H7 (cell line): Measurements from ENCODE around the gene TBC1D22B. TPM values are rescaled to one million over a fixed set of nuclear protein-coding genes. Genes with fewer than 3 reads are reported as not detected.

Source experiments
- DNase-seq: peaks from one replicate; pipeline ENCODE4 v3.0.0; 2012
- H3K27me3 ChIP-seq: 2 replicates; pipeline ENCODE4 v1.6.0; 2011; ENCODE audit warnings: mild to moderate bottlenecking, low read length; ENCODE audit not compliant: control insufficient read depth, insufficient read depth
- H3K36me3 ChIP-seq: replicated peaks from 2 replicates; pipeline ENCODE4 v1.5.1; 2011; ENCODE audit warnings: low read length; ENCODE audit not compliant: control insufficient read depth, insufficient read depth
- H3K4me3 ChIP-seq: 2 replicates; pipeline ENCODE4 v1.5.1; 2011; ENCODE audit warnings: low read depth, mild to moderate bottlenecking, control low read depth, low read length, moderate library complexity; ENCODE audit not compliant: insufficient read depth
- total RNA-seq: library from RNA; depleted of rRNA; stranded (reverse); fragments of >200 nt; shearing (Covaris generic); gene quantifications from 2 replicates; pipeline ENCODE4 v1.2.3, GENCODE V29; 2014

Gene TBC1D22B
- total RNA-seq, 1 experiment from 2014 or later, result 14.5 TPM

GRCh38 chr6:37232430-37233017 lies 25.0 kb upstream of the TBC1D22B start:
- no peaks in the 10 kb centered on the region for H3K27me3 ChIP-seq
- H3K4me3 ChIP-seq, result no peak overlapping the region
- H3K36me3 ChIP-seq, result no peaks in the 10 kb centered on the region
- no peak for DNase-seq

- no peak for DNase-seq
- Histone ChIP-seq H3K27me3 (no peaks in the 10 kb centered on the region), H3K4me3 (no peak overlapping the region), H3K36me3 (no peaks in the 10 kb centered on the region)
Measured at GRCh38 chr6:37233541-37233940, 24.0 kb upstream of the TBC1D22B start.

GRCh38 chr6:37236921-37237320 lies 20.7 kb upstream of the TBC1D22B start:
- Histone ChIP-seq H3K27me3 (no peaks in the 10 kb centered on the region), H3K4me3 (no peak overlapping the region), H3K36me3 (no peaks in the 10 kb centered on the region)
- DNase-seq, result no peak

GRCh38 chr6:37237789-37238188 lies 19.8 kb upstream of the TBC1D22B start:
- Histone ChIP-seq H3K4me3 (no peak overlapping the region), H3K36me3 (no peaks in the 10 kb centered on the region), H3K27me3 (no peaks in the 10 kb centered on the region)
- no peak for DNase-seq

- no peaks in the 10 kb centered on the region for H3K27me3 ChIP-seq
- no peak for DNase-seq
Measured at GRCh38 chr6:37238381-37238780, 19.2 kb upstream of the TBC1D22B start.

GRCh38 chr6:37239526-37239925 lies 18.0 kb upstream of the TBC1D22B start:
- Histone ChIP-seq H3K4me3 (no peak overlapping the region), H3K27me3 (no peaks in the 10 kb centered on the region), H3K36me3 (no peaks in the 10 kb centered on the region)
- DNase-seq, result no peak

More at GRCh38 chr6:37238381-37238780, 19.2 kb upstream of the TBC1D22B start:
- H3K36me3 ChIP-seq, result no peaks in the 10 kb centered on the region
- no peak overlapping the region for H3K4me3 ChIP-seq

- DNase-seq, result no peak
- Histone ChIP-seq H3K27me3 (no peaks in the 10 kb centered on the region), H3K36me3 (no peaks in the 10 kb centered on the region), H3K4me3 (no peak overlapping the region)
Measured at GRCh38 chr6:37239950-37240713, 17.4 kb upstream of the TBC1D22B start.

- Histone ChIP-seq H3K4me3 (no peak overlapping the region), H3K27me3 (no peaks in the 10 kb centered on the region), H3K36me3 (no peaks in the 10 kb centered on the region)
- DNase-seq, result no peak
Measured at GRCh38 chr6:37241131-37241530, 16.4 kb upstream of the TBC1D22B start.

GRCh38 chr6:37241775-37242428 lies 15.7 kb upstream of the TBC1D22B start:
- Histone ChIP-seq H3K27me3 (no peaks in the 10 kb centered on the region), H3K4me3 (no peak overlapping the region), H3K36me3 (no peaks in the 10 kb centered on the region)
- no peak for DNase-seq

- H3K4me3 ChIP-seq, result no peak overlapping the region
- no peaks in the 10 kb centered on the region for H3K27me3 ChIP-seq
- no peaks in the 10 kb centered on the region for H3K36me3 ChIP-seq
- DNase-seq, result no peak
Measured at GRCh38 chr6:37242429-37243052, 15.0 kb upstream of the TBC1D22B start.

- Histone ChIP-seq H3K36me3 (no peaks in the 10 kb centered on the region), H3K4me3 (no peak overlapping the region), H3K27me3 (no peaks in the 10 kb centered on the region; the same call in 1 of the 2 replicates)
- no peak for DNase-seq
Measured at GRCh38 chr6:37243131-37243815, 14.3 kb upstream of the TBC1D22B start.

GRCh38 chr6:37243816-37244370 lies 13.7 kb upstream of the TBC1D22B start:
- DNase-seq, result no peak
- Histone ChIP-seq H3K27me3 (no peaks in the 10 kb centered on the region; the same call in 1 of the 2 replicates), H3K36me3 (no peaks in the 10 kb centered on the region), H3K4me3 (no peak overlapping the region)

- H3K36me3 ChIP-seq, result no peaks in the 10 kb centered on the region
- no peak overlapping the region for H3K4me3 ChIP-seq
- DNase-seq, result no peak
- no peaks in the 10 kb centered on the region; the same call in 1 of the 2 replicates for H3K27me3 ChIP-seq
Measured at GRCh38 chr6:37244430-37245310, 12.9 kb upstream of the TBC1D22B start.
